Measurements from ENCODE around the gene MYO15B.

The MYO15B gene

DNA sequence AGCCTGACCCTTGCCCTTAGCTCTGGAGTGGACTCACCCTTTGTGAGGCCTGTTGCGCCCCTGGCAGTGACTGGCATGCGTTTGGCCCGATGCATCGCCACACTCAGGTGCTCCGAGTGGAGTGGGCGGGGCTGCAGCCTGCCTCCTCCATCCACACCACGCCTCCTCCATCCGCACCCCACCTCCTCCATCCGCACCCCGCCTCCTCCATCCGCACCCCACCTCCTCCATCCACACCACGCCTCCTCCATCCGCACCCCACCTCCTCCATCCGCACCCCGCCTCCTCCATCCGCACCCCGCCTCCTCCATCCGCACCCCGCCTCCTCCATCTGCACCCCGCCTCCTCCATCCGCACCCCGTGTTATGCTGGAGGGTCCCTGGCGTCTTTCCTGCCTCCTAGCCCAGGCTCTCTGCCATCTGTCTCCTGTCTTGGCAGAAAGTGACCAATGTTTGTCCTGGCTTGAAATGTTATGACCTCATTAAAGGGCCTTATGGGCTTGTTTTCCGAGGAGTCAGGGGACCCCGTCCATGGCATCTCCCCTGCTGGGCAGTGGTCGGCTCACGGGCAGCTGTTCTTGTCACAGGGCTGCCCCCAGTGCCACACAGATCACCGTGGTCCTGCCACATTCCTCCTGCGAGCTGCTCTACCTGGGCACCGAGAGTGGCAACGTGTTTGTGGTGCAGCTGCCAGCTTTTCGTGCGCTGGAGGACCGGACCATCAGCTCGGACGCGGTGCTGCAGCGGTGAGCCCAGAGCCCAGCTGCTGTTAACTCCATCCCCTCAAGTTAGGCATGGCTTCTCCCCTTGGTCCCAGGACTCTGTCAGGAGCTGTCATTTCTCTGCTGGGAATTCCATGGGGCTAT is 28.7 kb upstream of the MYO15B start:
- in situ Hi-C loops (cut with MboI; ENCODE audit: low sequenced_read_pairs) = no loop called here

DNA sequence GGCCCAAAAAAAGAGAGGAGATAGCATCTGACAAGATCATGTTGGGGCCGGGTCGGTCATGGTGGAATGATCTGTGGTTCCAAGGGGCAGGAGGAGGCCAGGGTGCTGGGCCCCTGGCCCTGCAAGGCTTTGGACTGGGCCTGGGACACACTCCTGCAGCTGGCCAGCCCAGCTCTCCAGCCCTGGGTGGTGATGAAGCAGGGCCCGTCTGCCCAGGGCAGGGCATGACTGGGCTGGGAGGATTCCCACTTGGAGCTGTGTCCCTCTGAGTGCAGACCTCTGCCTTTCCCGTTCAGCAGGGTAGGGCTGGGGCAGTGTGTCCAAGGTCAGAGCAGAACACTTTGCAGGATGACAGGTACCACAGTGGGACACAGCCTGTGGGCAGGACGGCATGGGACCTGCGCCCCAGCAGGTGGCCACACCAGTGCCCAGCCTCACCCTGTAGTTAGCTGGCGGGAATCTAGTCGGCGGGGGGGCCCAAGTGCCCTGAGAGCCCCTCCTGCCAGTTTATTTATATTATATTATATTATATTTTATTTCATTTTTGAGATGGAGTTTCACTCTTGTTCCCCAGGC is 27.6 kb upstream of the MYO15B start:
- in situ Hi-C loops (cut with MboI; ENCODE audit: low sequenced_read_pairs) = no loop called here

DNA sequence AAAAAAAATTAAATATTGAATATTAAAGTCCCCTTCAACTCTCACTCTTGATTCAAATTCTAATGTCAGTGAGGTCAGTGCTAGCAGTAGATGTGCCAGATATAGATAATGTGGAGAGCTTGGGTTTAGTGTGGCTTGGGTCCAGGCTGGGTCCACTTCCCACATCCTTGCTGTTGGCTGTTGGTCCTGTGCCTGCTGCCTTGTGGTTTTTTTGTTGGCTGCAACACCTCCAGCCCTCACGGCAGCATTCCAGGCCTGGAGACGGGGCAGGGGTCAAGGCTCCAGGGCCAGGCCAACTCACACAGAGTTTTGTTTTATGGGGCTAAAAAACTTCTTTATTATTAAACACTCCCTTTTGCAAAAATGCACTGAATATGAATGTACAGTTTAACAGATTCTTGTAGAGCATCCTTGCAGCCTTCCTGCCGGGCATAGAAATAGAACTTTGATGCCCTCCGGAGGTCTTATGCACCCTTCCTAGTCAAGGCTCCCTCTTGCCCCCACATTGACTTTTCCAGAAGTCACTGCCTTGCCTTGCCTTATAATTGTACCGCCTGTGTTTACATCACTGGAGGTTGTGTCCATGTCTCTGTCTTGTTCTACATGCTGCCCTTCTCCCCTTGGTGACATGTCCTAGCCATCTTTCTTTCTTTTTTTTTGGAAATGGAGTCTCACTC is 25.5 kb upstream of the MYO15B start:
- in situ Hi-C loops (cut with MboI; ENCODE audit: low sequenced_read_pairs) = no loop called here

DNA sequence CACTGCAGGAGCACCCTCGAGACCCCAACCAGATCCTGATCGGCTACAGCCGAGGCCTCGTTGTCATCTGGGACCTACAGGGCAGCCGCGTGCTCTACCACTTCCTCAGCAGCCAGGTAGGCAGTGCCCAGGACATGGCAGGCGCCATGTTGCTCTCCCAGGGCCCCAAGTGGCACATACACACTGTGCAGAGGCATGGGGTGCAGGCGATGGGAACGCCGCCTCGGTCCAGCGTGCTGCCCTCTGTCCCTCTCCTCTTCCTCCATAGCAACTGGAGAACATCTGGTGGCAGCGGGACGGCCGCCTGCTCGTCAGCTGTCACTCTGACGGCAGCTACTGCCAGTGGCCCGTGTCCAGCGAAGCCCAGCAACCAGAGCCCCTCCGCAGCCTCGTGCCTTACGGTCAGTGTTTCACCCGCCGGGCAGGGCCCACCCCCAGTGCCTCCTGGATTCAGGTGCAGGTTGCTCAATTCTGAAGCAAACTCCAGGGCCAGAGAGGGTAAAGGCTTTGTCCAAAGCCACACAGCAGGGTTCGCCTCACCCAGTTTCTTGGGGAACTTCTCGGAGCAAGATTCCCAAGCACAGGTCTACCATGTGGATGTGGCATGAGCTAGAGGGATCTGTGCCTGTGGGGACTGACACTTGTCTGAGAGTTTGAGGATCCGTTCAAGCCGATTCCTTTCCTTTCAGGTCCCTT is 24.4 kb upstream of the MYO15B start:
- in situ Hi-C loops (cut with MboI; ENCODE audit: low sequenced_read_pairs) = no loop called here

DNA sequence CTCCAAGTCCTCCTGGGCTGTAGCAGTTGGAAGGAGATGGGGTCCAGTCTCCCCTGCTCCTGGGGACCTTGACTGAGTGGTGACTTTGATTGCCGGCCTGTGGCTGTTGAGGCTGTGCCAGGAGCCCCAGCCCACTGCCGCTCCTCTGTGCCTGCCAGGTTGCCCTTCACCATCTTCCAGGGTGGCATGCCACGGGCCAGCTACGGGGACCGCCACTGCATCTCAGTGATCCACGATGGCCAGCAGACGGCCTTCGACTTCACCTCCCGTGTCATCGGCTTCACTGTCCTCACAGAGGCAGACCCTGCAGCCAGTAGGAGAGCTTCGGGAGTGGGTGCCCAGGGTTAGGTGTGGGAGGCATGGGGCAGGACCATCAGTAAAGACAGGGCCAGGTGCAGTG is 23.4 kb upstream of the MYO15B start:
- in situ Hi-C loops (cut with MboI; ENCODE audit: low sequenced_read_pairs) = no loop called here

DNA sequence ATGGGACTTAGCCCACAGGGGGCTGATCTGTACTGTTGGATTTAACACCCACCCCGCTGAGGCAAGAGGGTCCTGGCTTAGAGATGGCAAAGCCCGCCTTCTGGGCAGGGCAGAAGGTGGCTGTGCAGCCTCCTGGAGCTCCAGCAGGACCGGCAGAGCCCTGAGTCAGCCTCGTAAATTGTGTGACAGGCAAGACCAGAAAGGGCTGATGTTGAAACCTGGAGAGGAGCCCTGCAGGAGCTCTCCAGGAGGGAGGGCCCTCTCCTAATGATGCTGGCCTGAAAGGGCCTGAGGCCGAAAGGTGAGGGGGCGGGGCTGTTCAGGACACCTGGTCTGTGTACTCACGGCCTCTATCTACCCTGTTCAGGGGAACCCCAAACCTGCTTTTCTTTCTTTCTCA is 22.5 kb upstream of the MYO15B start:
- in situ Hi-C loops (cut with MboI; ENCODE audit: low sequenced_read_pairs) = no loop called here

DNA sequence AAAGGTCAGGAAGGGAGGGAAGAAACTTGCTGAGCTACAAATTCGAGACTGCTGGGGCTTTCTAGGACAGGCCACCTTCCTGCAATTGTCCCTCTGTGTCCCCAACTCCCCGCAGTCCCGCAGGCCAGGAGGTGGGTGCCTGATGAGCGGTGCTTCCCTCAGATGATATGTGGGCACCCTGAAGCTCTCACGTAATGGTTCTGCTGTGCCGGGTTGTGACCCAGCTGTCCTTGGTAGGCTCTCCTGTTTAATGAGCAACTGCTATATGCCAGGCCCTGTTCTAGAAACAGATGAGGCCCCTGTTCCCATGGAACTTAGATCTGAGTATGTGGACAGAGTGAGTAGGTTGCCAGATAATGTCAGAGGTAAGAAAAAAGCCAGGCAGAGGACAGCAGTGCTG is 22.0 kb upstream of the MYO15B start:
- in situ Hi-C loops (cut with MboI; ENCODE audit: low sequenced_read_pairs) = no loop called here

DNA sequence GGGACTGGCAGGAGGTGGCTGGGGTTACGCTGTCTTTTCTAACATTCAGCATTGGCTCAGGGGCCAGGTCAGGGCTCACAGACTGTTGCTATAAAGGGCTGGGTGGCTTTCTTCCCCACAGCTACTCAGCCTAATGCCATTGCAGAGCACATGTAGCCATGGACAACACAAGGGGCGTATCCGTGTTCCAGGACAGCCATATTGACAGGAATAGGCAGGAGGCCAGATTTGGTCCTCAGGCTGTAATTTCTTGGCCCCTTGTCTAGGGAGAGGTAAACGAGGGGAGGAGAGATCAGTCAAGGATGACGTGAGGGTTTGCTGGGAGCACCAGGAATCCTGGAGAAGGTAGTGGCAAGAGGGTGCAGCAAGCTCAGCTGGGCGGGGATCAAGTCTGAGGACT is 21.2 kb upstream of the MYO15B start:
- in situ Hi-C loops (cut with MboI; ENCODE audit: low sequenced_read_pairs) = no loop called here

DNA sequence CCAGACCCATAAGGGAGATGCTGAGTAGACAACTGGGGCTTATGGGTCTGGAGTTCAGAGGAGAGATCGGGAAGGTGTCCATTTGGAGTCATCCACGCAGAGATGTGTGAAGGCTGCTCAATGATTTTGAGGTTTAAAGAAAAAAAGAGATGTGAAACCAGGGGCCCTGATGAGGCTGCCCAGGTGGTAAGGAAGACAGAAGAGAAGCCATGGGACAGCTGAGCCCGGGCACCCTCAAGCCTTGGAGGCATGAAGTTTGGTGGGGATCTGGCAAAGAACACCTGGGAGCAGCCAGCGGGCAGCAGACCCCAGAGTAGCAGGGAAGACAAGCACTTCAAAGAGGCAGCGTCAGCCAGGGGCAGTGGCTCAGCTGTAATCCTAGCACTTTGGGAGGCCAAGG is 20.8 kb upstream of the MYO15B start:
- in situ Hi-C loops (cut with MboI; ENCODE audit: low sequenced_read_pairs) = no loop called here

DNA sequence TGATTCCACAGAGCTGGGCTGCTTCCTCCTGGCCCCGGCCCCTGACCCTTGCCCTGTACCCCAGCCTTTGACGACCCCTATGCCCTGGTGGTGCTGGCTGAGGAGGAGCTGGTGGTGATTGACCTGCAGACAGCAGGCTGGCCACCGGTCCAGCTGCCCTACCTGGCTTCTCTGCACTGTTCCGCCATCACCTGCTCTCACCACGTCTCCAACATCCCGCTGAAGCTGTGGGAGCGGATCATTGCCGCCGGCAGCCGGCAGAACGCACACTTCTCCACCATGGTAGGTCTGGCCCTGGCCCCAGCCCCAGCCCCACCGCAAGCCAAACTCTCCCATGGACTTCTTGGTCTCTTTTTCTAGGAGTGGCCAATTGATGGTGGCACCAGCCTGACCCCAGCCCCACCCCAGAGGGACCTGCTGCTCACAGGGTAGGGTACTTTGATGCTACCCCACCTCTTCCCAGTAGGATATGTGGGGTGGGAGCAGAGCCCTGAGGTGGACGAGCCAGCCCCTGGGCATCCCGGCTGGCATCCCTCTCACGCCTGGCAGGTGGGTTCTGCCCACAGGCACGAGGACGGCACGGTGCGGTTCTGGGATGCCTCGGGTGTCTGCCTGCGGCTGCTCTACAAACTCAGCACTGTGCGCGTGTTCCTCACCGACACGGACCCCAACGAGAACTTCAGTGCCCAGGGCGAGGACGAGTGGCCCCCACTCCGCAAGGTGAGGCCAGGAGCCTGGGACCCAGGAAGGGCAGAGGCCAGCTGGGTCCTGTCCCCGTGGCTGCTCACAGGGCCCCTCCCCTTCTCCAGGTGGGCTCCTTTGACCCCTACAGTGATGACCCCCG is 19.0 kb upstream of the MYO15B start:
- in situ Hi-C loops (cut with MboI; ENCODE audit: low sequenced_read_pairs) = no loop called here

DNA sequence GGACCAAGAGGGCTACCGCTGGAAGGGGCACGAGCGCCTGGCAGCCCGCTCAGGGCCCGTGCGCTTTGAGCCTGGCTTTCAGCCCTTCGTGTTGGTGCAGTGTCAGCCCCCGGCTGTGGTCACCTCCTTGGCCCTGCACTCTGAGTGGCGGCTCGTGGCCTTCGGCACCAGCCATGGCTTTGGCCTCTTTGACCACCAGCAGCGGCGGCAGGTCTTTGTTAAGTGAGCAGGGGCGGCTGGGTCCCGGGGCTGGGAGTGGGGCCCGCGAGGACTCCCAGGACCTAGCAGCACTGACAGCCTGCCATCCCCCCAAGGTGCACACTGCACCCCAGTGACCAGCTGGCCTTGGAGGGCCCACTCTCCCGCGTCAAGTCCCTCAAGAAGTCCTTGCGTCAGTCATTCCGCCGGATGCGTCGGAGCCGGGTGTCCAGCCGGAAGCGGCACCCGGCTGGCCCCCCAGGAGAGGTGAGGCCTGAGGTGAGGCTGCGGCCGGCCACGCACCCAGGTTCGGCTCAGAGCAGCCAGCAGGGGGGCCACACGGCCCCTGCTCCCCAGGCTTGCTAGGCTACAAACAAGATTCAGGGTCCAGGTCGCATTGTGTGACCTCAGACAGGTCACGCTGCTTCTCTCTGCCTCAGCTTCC is 17.4 kb upstream of the MYO15B start:
- in situ Hi-C loops (cut with MboI; ENCODE audit: low sequenced_read_pairs) = no loop called here

DNA sequence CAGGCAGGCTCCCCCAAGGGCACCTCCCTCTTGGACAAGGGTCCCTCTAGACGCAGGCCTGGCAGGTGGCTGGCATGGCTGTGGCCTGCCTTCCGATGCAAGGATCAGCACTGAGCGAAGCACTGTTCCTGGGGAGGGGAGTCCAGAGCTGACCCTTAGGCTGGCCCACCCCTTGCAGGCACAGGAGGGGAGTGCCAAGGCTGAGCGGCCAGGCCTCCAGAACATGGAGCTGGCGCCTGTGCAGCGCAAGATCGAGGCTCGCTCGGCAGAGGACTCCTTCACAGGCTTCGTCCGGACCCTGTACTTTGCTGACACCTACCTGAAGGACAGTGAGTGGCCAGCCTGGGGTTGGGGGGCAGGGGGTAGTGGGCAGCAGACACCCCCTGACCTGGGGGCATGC is 16.8 kb upstream of the MYO15B start:
- in situ Hi-C loops (cut with MboI; ENCODE audit: low sequenced_read_pairs) = no loop called here

DNA sequence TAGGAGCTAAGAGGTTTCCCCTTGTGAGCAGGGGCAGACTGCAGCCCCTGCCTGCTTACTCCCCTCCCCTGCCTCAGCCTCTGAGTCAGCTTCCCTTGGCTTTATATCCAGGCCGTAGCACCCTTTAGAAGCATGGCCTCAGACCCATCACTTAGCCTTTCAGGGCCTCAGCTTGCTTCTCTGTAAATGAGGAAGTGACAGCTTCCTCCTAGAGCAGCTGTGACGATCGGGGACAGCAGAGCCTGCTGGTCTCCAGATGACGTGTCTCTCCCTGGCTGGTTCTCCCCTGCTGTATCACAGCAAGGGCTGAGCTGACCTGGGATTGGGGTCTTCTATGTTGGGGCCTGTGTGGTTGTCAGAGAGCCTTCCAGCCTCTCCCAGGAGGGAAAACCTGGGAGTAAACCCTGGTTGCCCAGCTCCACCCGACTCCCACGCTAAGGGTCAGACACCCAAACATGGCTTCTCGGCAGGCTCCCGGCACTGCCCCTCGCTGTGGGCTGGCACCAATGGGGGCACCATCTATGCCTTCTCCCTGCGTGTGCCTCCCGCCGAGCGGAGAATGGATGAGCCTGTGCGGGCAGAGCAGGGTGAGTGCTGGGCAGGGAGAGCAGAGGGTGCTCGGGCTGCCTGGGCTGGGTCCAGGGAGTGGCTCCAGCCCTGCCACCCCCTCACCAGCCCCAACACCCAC is 16.3 kb upstream of the MYO15B start:
- in situ Hi-C loops (cut with MboI; ENCODE audit: low sequenced_read_pairs) = no loop called here

DNA sequence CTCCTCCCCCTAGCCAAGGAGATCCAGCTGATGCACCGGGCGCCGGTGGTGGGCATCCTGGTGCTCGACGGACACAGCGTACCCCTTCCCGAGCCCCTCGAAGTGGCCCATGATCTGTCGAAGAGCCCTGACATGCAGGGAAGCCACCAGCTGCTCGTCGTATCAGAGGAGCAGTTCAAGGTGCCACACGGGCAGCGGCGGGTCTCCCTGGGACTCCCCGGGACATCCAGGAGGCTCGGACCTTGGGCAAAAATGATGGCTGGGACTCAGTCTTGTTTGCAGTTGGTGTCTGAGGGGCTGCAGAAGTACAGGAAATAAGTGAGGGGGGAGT is 15.8 kb upstream of the MYO15B start:
- in situ Hi-C loops (cut with MboI; ENCODE audit: low sequenced_read_pairs) = no loop called here

DNA sequence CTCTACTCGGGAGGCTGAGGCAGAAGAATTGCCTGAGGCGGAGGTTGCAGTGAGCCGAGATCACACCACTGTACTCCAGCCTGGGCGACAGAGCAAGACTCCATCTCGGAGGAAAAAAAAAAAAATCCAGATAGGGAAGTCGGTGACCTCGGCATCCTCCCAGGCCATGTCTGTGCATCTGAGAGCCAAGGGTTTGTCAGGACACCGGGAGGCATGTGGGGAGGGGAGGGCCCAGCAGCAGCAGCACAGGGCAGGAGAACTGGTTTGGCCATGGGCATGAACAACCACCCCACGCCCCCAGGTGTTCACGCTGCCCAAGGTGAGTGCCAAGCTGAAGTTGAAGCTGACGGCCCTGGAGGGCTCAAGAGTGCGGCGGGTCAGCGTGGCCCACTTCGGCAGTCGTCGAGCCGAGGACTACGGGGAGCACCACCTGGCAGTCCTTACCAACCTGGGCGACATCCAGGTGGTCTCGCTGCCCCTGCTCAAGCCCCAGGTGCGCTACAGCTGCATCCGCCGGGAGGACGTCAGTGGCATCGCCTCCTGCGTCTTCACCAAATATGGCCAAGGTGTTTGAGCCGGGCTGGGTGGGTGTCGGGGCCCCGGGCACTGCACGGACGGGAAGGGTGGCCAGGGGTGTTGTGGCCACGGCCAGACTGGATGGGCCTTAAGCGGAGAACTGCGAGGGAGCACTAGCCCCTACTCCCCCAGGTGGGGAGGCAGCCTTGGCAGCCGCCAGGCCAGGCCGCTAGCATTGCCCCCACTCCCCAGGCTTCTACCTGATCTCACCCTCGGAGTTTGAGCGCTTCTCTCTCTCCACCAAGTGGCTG is 14.7 kb upstream of the MYO15B start:
- in situ Hi-C loops (cut with MboI; ENCODE audit: low sequenced_read_pairs) = no loop called here

DNA sequence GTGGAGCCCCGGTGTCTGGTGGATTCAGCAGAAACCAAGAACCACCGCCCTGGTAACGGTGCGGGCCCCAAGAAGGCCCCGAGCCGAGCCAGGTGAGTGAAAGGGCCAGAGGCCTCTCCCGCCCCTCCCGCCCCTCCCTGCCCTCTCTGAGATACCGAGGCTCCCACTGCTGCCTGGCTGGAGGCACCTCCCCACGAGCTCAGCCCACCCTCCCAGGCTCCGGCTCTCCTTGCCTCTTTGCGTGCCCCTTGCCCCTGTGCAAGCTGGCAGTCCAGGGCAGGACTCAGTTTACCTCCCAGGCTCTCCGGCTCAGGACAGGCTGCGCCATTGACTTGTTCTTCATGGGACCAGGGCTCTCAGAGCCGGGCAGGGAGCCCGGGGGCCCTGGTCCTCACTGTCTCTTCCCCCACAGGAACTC is 14.1 kb upstream of the MYO15B start:
- in situ Hi-C loops (cut with MboI; ENCODE audit: low sequenced_read_pairs) = no loop called here

DNA sequence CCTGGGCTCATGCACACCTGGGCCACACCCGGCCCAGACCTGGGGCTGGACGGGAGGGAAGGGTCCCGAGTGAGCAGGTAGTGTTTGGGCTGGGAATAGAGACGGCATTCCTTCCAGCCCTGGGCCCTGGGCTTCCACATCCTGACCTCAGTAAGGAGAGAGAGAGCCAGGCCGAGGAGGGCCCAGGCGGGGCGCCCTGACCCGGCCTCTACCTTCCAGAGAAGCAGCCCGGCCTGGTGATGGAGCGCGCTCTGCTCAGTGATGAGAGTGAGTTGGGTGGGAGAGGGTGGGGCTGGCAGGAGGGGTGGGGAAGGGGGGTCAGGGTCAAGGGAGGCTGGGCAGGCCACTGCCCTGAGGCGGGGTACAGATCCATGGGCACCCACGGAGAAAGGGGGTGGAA is 13.6 kb upstream of the MYO15B start:
- in situ Hi-C loops (cut with MboI; ENCODE audit: low sequenced_read_pairs) = no loop called here

DNA sequence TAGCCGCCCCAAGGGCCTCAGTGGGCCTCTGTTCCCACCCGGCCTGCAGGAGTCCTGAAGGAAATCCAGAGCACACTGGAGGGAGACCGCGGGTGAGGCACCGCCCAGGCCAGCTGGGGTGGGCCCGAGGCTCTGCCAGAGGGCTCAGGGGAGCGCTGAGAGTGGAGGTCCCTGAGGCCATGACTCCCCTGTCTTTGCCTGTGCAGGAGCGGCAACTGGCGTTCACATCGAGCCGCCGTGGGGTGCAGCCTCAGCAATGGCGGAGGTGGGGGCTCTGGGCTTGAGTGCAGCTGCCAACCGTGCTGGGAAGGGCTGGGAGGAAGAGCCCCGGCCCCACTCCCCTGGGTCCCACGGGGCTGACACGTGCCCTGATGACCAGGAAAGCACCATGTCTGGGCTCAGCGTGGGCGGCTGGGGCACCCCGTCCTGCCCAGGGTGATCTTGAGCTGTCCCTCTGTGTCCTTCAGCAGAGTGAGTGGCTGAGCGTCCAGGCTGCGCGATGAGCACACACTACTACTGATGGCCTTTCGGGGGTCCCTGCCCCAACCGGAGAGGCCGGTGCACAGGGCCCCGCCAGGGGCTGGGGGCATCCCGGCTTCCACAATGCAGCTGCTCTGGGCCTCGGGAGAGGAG is 13.1 kb upstream of the MYO15B start:
- in situ Hi-C loops (cut with MboI; ENCODE audit: low sequenced_read_pairs) = no loop called here
